KMS-11 (cell line): ENCODE measurements around the gene SKAP1.

Experiments
- H2AFZ ChIP-seq: fragments of 200-600 bp; sonication (generic); 2 replicates; pipeline ENCODE4 v1.6.1; 2016; ENCODE audit warnings: antibody characterized with exemption, mixed run types, low read depth
- H3K27ac ChIP-seq: fragments of 200-600 bp; sonication (generic); 2 replicates; pipeline ENCODE4 v1.6.1; 2016; ENCODE audit warnings: mild to moderate bottlenecking, mixed run types
- H3K27me3 ChIP-seq: fragments of 200-600 bp; sonication (generic); 2 replicates; pipeline ENCODE4 v1.6.1; 2017; ENCODE audit warnings: mild to moderate bottlenecking, low read depth, mixed run types, moderate library complexity; ENCODE audit not compliant: insufficient read depth
- H3K36me3 ChIP-seq: fragments of 200-600 bp; sonication (generic); 2 replicates; pipeline ENCODE4 v1.6.1; 2017; ENCODE audit warnings: mild to moderate bottlenecking, mixed run types; ENCODE audit not compliant: insufficient read depth
- H3K4me1 ChIP-seq: fragments of 200-600 bp; sonication (generic); 2 replicates; pipeline ENCODE4 v1.6.1; 2016; ENCODE audit warnings: mild to moderate bottlenecking, low read depth, mixed run types; ENCODE audit not compliant: poor library complexity, severe bottlenecking
- H3K4me2 ChIP-seq: fragments of 200-600 bp; sonication (generic); 2 replicates; pipeline ENCODE4 v1.7.0; 2016; ENCODE audit warnings: mild to moderate bottlenecking, mixed run types
- H3K4me3 ChIP-seq: fragments of 200-600 bp; sonication (generic); IDR thresholded peaks from 2 replicates; pipeline ENCODE4 v1.6.1; 2017; ENCODE audit warnings: low read depth, low read length, mixed read lengths; ENCODE audit not compliant: insufficient read depth
- H3K79me2 ChIP-seq: fragments of 200-600 bp; sonication (generic); 2 replicates; pipeline ENCODE4 v1.6.1; 2016; ENCODE audit warnings: low read depth, mixed run types; ENCODE audit not compliant: insufficient read depth
- H3K9ac ChIP-seq: fragments of 200-600 bp; sonication (generic); 2 replicates; pipeline ENCODE4 v1.6.1; 2016; ENCODE audit warnings: mild to moderate bottlenecking, mixed run types
- H4K20me1 ChIP-seq: fragments of 200-600 bp; sonication (generic); 2 replicates; pipeline ENCODE4 v1.6.1; 2016; ENCODE audit warnings: mild to moderate bottlenecking, mixed run types; ENCODE audit not compliant: insufficient read depth
- CTCF ChIP-seq: fragments of 200-600 bp; sonication (generic); conservative IDR thresholded peaks from 2 replicates; pipeline ENCODE4 v1.6.1; 2017; ENCODE audit warnings: low read depth, mild to moderate bottlenecking, antibody characterized with exemption, low read length, moderate library complexity, mixed read lengths

SKAP1 gene

GRCh38 chr17:48322060-48322459 lies 108.0 kb downstream of the SKAP1 start:
- 0 out of 2 replicates have a peak, but pooled peaks have one; percentile 23 for TF ChIP-seq CTCF

DNA sequence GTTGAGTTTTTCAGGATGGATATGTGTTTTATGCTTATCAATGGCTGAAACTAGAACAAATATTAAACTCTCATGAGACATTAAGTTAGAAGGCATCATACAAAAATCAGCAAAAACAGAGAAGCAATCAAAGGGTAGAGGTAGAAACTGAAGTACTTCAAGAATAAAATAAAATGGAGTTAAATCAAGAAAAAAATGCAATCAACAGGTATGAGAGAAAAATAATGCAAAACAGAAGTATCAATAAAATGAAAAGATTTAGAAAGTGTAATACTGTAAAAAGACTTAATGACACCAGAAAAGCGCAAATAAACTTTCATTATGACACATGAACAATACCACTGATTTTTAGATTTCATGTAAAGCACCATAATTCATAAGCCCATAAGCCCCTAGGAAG lies 112.3 kb downstream of the SKAP1 start:
- no peaks in the 10 kb centered on the region for H3K27me3 ChIP-seq
- no peaks in the 10 kb centered on the region for H3K36me3 ChIP-seq
- no peak overlapping the region for H3K9ac ChIP-seq
- no peak for TF ChIP-seq CTCF
- no peaks in the 10 kb centered on the region for H4K20me1 ChIP-seq
- no peak overlapping the region for H3K4me2 ChIP-seq
- H3K4me3 ChIP-seq = no peak overlapping the region
- H2AFZ ChIP-seq = no peak overlapping the region
- H3K4me1 ChIP-seq = no peaks in the 10 kb centered on the region
- no peaks in the 10 kb centered on the region for H3K79me2 ChIP-seq
- no peak overlapping the region for H3K27ac ChIP-seq

More at GRCh38 chr17:48322060-48322459, 108.0 kb downstream of the SKAP1 start:
- Histone ChIP-seq H3K4me2 (no peak overlapping the region), H3K4me3 (no peak overlapping the region), H3K9ac (no peak overlapping the region), H3K79me2 (no peaks in the 10 kb centered on the region), H3K27ac (no peak overlapping the region), H2AFZ (no peak overlapping the region), H3K27me3 (no peaks in the 10 kb centered on the region), H3K36me3 (no peaks in the 10 kb centered on the region), H3K4me1 (no peaks in the 10 kb centered on the region), H4K20me1 (no peaks in the 10 kb centered on the region)

DNA sequence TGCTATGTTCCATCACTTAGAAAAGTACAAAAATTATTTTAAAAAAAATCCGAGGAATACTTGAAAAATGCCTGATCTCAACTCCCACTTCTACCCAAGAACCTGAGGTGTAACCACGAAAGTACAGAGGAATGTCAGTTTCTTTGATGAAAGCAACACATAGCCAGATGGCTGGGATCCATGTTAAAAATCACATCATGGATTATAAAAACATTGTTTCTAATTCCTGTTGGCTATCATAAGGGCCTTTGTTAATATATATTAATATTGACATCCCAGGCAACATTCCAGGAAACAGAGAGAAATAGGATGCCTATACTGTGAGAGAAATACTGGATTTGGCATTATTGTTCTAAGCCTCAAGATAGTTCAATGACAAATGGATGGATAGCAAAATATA lies 115.3 kb downstream of the SKAP1 start:
- H3K4me3 ChIP-seq = no peak overlapping the region
- H3K4me1 ChIP-seq = no peaks in the 10 kb centered on the region
- H3K4me2 ChIP-seq = no peak overlapping the region
- no peaks in the 10 kb centered on the region for H3K79me2 ChIP-seq
- TF ChIP-seq CTCF = no peak
- H4K20me1 ChIP-seq = no peaks in the 10 kb centered on the region
- no peaks in the 10 kb centered on the region for H3K27me3 ChIP-seq
- no peak overlapping the region for H2AFZ ChIP-seq
- no peak overlapping the region for H3K9ac ChIP-seq
- H3K36me3 ChIP-seq = no peaks in the 10 kb centered on the region
- no peak overlapping the region for H3K27ac ChIP-seq

DNA sequence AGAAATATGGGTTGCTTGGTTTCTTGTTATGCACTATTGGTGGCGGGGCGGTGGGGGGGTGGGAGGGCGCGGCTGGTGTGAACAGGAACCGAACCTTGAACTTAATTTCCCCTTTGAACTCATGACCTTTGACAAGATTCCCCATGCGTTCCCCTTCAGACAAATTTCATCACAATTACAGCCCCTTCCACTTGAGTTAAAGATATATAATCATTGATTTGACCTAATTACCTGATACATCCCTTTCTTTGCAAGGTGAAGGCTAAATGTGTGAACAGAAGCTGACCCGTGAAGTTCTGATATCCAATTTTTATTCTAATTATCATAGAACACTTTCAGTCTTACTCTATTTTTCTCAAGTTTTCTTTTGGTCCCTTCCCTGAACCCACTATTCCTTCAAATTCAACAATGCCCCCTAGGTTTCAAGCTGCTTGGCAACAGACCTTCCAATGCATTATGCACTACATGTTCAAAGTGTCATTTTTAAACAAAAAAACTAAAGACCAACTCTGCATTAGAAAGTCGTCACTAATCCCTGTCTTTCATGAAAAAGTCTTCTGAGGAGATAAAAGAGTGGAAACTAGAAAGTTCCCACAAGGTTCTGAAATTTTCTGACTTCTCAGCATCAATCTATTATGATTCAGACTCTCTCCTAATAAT lies 116.8 kb downstream of the SKAP1 start:
- Histone ChIP-seq H3K9ac (no peak overlapping the region), H3K36me3 (no peaks in the 10 kb centered on the region), H3K4me3 (no peak overlapping the region), H4K20me1 (no peaks in the 10 kb centered on the region), H3K79me2 (no peaks in the 10 kb centered on the region), H3K4me1 (peaks cover 11% of the 10 kb centered on the region), H3K4me2 (no peak overlapping the region), H2AFZ (no peak overlapping the region), H3K27ac (no peak overlapping the region), H3K27me3 (no peaks in the 10 kb centered on the region)
- no peak for TF ChIP-seq CTCF
